ENCODE data around the gene DMRT1.
"Not testable (repeated sequence)": the region's sequence is repeated elsewhere in the genome, so short reads cannot be mapped to it uniquely, and the experiment has no call there.

The DMRT1 gene

DNA sequence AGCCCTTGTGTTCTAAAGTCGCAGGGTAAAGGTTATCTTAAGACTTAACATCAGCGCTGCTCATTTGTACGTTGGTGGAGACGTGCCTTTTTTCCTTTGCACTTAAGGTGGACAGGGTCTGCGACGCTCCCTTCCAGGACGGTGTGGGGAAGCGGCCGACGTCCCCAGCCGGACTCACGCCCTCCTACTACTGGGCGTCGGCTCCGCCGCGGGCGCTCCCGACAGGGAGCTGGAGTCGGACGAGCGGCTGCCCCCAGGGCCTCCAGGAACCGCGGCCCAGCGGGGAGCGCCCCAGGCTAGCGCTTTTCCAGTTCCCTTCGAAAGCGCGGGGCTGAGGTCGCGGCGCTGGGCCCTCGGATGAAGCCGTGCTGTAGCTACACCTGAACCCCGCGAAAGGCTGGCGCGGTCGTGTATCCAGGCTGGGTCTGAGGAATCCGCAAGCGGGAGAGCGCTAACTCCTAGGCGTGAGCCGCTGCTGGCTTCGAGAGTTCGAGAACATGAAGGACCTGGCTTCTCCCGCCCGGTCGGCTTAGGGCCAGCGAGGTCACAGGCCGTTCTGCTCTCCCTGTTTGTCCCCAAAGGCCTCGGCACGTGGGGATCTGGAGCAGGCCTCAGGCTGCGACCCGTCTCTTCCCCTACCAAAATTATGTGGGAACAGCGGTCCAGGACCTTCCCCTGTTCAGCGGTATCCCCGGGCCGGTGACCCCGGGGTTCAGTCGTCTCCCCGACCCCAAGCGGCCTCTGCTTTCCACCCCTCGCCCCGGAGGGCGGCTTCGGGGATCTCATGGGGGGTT lies 131.2 kb downstream of the DMRT1 start:
- DNase-seq: no peak

DNA sequence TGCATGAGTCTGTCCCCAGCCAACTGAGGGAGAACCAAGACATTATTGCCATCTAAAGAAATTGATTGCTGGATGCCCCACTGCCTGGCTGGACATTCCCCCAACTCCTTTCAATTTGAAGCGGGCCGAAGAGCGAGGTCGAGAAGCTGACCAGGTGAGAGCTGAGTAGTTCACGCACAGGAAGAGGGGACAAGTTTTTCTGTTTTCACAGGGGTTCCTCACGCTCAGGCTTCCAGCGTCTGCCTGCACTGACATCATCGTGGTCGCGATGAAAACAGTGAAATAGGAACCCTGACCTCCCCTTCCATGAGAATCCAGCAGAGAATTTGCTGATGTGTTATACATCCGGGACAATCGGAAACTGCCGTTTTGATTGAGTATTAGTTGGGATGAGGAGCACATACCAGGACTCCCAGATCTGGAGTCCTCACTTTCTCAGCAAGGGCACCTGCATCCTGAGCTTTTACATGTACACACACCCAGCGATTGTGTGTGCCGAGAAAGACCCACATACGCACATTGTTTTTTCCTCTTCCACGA lies 131.9 kb downstream of the DMRT1 start:
- DNase-seq: no peak

DNA sequence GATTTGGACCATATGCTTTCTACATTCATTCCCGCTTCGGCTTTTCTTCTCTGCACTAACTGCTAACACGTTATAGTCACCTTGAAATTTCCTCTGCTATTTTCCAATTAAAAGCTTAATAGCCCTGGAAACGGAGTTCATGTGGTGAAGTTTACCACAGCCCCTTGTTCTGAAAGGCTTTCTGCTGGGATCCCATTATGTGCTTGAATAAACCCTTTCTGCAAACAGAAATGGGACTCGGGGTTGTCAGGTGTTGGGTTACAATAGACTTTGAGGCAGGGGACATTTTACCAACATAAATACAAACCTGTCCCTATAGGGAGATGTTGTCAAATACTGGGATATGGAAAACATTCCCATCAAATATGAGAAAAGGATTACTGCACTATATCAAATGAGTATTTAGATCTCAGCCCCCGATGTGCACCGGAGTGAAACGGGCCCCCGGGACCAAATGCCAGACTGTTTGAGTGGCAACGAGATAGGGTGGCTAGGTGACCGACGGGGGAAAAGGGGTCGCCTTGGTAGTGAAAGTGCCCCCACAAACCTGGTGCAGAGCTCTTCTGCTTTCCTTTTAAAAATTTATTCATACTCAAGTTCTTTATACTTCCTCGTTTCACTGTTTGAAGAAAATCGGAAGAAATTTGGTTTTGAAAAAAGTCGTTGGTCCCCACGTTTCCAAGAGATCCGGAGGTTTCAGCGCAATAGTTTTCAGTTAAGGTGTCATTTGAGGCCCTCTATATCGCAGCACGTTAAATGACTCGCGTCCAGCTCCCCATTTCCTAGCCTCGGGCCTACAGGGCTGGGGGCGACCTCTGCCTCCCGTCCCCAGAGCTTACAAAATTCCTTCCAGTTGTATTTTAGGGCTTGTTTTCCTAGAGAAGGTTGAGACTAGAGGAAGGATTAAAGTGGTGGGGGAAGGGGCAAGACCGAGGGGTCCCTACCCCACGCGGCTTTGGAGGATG lies 132.8 kb downstream of the DMRT1 start:
- DNase-seq: peak; percentile 23

DNA sequence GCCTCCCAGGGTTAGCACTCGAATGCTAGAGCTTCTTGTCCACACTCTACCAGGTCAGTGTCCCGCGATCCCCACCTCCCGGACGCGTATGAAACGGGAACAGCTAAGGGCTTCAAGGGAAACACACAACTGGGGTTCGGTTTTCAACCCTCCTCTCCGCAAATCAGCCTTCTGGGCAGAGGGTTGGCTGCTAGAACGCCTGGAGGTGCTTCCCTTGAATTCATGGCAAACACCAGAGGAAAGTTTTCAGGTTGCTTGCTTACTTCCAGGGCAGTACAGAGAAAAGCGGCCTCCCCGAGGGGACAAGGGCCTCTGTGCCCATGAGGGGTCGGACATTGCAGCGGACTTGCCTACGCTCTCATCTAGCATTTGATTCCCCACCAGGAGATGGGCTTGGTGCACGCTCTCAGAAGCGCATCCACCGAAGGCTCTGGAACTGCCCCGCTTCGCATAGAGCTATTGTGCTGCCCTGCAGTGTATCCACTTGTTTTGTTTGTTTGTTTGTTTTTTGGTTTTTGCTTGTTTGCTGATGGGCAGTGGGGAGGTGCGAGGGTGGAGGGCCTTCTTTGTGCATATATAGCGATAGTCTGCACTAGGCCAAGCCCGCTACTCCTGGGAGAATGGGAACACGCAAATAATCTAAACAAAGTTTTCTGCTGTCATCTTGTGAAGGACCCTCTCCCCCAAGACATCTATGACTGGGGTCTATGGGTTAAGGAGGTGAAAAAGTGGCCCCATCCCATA lies 133.7 kb downstream of the DMRT1 start:
- DNase-seq: no peak

DNA sequence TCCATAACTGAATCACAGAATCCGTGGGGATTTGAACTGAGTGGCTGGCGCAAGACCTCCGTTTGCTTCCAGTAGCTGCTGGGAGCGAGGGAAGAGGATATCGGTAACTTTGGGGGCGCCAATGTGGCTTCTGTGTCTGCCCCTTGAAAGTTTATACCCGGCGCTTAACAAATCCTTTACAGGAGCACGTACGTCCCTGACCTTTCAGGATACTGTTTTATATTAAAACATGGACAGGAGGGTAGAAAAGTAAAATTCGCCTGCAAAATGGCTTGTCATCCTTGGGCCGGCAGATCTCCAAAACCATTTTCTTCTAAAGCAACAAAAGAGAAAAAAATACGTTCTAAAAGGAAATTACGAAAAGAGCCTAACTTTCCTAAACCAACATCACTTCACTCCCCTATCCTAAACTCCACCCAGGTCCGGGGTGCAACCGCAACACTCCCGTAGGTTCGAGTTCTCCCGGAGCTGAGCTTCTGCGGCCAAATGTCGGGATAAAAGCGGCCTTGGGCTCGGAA lies 134.3 kb downstream of the DMRT1 start:
- no peak for DNase-seq

DNA sequence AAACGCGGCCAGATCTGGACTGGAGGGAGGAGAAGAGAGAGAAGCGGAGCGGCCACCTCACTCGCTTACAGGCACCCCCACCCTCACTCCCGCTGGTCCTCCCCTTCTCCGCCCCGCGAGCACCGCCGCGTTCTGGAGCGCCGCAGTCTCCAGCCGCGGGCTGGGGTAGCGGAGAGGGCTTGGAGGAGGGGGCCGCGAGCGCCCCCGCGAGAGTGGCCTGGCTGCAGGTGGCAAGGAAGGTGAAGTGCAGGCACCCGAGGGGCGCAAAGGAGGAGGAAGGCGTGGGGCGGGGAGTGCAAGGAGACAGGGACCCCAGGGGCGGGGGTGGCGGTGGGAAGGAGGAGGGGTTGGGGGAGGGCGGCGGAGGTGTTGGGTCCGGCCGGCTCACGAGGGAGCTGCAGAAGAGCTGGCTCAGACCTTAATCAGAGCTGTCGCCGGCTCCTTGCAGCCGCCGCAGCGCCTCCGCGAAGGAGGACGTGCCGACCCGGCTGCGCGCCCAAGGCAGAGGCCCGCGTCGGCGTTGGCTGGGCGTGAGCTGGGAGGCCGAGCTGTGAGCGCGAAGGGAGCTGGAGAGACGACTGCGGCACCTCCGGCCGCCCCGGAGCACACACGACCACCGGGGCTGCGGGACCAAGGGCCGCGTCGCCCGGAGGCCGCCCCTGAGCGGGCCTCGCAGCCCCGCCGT lies 134.9 kb downstream of the DMRT1 start, which contains the start of gene DMRT3:
TSS of gene DMRT3 (plus strand) at position 398 of the 685 bp plus-strand sequence. CDS start 347 bp downstream, outside the sequence.
- DNase-seq: peak; percentile 63

DNA sequence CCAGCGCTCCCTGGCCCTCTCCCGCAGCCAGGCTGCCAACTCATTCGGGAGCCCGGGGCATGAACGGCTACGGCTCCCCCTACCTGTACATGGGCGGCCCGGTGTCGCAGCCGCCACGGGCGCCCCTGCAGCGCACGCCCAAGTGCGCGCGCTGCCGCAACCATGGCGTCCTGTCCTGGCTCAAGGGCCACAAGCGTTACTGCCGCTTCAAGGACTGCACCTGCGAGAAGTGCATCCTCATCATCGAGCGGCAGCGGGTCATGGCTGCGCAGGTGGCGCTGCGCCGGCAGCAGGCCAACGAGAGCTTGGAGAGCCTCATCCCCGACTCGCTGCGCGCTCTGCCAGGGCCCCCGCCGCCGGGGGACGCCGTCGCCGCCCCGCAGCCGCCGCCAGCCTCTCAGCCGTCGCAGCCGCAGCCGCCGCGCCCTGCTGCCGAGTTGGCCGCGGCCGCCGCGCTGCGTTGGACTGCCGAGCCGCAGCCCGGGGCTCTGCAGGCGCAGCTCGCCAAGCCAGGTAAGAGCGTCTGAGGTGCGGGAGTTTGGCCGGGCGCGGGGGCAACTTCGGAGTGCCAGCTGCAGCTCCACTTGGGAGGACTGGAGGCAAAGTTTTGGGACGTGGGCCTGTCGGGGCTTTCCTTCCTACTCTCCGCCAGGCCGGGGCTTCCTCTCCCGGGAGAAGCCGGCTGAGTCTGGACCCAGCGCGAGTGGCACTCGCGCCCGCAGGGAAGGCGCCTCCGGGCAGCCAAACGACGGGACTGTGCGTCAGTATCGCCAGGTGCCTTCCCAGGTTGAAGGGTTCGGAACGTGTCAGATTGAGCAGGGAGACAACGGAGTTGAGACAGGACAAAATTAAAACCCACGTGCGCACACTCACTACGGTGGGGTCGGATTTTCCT lies 135.7 kb downstream of the DMRT1 start:
- peak; percentile 69 for DNase-seq

DNA sequence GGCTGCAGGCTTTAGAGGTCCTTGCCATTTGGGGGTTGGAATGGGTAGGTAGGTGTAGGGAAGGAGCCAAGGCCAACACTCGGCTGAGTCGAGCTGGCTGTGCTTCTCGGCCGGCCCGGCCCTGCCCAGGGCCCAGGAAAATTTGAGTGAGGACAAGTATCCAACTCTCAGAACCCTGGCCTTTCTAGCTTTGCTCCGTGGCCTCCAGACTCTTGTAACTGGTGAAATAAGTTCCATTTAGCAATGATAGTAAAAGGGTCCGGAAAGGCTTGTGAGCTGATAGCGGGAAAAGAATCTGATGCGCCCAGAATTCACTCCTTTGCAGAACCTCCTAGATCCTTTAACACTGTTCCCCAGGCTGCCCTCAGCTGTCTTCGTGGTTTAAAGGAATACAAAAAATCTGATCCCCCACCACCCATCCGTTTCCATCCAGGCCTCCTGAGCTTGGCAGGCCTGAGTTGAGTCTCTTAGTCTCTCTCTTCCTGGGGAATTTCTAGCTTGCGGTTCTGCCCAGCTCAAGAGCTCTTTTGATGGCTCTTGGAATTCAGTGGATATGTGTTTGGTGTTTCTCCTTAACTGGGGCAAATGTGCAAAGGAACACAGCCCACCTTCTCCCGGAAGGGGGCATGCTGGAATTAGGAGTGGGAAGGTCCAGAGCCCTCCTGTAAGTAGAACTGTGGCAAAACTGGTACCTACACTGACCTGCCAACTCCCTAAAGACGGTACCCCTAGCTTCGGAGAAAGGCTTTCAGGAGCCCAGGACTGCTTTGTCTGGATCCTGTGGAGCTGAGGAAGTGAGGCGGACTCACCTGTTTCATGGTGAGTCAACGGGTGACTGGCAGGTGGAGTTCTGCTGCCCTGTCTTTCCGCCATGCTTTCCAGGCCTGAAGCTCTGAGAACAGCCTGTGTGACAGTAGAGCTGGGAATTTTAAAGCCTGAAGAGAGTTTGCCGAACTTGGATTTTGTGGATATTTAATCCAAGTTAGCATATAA lies 136.6 kb downstream of the DMRT1 start:
- DNase-seq: no peak

DNA sequence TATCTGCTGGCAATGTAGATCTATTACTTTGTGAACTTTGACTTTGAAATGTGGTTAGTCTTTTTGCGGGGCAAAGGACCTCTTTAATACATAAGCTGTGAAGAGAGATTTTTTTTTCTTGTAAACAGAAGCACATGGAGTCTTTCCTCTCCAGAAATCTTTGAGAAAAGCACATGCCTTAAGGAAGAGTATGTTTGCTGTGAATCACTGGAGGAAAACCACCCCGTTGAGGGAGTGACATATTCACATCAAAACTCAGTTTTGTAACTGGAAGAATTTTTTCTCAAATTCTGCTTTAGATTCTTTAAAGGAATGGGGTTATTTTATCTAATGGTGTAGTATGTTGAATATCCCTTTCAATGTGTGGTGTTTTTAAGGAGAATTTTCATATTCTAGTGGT lies 138.5 kb downstream of the DMRT1 start:
- no peak for DNase-seq

DNA sequence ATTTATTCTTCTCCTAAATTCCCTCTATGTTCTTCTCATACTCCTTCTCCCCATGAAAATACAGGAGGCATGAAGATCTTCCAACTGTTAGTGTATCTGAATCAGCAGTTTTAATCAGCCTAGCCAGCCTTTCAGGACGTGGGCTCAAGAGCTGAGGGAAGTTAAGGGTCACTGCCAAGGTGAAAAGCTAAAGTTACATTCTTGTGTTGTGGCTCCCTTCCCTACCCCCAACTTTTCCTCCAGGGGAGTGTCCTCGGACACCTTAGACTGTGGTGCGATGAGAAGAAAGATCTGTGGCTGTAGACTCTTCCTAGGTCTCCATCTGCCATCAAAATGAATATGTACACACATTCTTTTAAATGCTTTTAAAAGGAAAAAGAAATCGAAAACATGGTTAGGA lies 139.1 kb downstream of the DMRT1 start:
- no peak for DNase-seq

DNA sequence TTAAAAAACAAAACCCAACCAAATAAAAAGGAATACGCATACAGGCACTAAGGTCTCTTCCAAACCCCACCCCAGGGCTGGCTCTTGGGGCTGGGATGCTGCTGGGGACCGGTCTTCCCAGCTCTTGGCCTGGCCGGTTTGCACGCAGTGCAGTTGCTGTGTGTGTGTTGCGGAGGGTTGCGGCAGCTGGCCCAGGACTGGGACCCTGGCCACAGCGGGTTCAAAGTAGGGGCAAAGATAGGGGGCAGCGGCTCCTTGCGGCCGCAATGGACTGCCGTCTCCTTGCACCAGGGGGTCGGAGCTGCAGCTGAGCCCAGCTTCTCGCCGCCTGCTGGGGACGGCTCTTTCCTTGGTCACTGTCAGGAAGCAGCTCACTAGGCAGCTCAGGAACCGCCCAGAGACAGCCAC lies 140.0 kb downstream of the DMRT1 start:
- no peak for DNase-seq

DNA sequence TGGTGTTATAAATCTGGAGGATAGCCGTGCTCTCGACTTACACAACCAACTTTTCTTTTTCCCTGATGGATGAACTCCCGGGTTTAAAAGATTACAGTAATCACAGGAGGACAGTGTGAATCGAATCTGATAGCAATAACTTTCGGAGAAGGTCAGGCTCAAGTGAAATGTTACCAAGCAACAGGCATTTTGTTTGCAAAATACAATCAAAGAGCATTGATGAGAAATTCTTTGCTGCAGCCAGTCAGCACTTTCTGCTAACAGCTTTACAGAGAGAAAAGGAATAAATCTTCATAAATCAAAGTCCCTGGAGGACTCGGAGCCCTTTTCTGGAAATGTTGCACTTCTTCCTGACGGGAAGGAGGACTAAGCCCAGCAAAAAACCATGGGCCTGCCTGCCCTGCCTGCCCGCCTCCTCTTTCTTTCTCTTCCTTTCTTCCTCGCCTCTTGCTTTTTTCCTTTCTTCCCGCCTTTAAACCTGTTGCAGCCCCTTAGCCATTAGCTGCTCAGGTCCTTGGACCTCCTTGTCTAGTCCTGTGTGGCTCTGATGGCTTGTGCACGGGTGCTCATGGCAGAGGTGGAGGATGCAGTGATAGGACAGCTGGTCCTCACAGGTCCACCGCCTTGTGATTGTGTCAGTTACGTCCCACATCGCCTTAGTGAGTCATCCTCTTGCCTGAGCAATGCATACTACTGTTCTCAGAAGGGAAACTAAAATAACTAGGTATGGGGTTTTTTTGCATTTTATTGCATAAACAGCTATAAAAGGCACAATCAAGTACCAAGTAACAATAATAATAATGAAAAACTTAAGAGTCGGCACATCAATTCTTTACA lies 141.1 kb downstream of the DMRT1 start:
- DNase-seq: no peak

DNA sequence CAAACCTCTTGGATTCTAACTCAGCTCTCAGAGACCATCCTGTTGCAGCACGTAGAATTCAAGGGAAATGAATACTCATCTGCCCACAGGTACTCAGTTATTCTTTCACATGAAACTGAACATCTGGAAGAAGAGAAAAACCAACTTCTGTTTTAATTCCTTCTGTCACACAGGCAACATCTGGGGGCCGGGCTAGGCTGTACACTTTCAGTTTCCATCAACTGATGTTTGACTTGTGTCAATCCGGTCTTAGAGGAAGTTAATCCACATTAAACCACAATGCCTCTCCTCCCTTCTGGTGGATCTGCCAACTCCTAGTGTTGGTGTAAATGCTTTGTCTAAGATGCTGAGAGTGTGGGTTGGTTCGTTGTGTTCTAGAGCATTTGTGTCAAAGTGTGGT lies 152.5 kb downstream of the DMRT1 start:
- DNase-seq: no peak

DNA sequence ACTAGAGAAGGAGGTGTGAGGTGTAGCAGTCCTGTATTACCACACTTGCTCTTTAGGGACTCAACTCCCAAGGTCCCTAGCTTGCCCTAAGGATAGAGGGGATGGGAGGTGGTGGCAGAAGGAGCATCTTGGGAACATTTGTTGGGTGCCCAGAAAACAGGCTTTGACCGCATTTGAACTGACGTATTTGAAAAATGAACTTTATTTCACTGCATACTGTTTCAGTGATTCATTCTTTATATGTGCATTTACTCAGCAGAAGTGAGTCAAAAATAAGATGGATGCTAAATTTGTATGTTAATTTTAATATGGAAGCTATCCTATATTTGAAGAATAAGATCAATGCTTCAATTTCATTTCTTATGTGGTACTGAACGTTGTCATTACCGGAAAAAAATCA lies 153.7 kb downstream of the DMRT1 start:
- no peak for DNase-seq

DNA sequence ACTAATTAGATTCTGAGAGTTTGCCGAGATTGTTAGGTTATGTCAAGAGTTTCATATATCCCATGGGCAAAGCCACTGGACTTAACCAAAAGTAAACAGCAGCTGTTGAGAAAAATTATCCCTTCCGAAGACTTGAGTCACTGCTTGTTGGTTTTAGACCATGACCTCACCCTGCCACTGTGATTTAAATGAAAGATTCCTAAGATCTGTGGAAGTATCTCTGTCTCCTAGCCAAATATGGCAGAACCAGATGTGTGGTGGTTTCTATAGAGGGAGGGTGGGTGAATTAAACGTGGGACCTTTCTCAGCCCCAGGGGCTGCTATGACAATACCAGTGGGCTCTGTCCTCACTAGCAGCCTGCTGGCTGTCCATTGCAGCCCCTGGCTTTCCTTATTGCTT lies 154.3 kb downstream of the DMRT1 start:
- no peak for DNase-seq

DNA sequence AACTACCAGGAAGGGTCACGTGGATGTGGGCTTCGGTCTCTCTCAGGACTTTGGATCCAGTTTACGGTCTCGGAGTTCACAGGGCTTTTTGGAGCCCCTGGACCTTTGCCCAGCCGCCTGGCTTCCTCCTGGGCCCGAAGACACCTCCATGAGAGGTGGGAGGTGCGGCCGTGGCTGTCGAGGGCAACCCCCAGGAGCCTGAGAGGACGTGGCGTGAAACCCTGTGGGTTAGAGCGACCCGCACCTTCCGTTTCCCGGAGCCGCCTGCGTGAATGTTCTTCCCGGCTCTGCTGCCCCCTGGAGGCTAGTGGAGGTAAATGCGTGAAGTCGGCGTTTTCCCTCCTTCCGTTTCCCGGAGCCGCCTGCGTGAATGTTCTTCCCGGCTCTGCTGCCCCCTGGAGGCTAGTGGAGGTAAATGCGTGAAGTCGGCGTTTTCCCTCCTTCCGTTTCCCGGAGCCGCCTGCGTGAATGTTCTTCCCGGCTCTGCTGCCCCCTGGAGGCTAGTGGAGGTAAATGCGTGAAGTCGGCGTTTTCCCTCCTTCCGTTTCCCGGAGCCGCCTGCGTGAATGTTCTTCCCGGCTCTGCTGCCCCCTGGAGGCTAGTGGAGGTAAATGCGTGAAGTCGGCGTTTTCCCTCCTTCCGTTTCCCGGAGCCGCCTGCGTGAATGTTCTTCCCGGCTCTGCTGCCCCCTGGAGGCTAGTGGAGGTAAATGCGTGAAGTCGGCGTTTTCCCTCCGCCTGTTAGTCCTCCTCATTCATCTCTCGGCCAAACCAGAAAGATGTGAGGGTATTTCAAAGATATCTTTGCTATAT lies 157.0 kb downstream of the DMRT1 start:
- DNase-seq: not testable (repeated sequence)

DNA sequence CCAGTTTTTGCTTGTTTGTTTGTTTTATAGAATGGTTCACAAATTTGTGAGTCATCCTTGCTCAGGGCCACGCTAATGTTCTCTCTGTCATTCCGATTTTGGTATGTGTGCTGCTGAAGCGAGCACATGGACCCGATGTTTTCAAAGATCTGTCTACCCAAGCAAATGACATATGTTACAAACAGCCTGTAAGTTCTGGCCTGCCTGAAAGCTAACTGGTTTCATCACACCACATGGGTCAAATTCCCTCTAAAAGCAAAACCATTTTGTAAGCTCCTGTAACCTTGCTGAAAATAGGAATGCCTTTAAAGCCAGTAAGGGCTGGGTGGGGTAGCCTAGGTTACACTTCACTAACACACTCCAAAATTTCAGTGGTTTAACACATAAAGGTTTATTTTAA lies 160.3 kb downstream of the DMRT1 start:
- no peak for DNase-seq

DNA sequence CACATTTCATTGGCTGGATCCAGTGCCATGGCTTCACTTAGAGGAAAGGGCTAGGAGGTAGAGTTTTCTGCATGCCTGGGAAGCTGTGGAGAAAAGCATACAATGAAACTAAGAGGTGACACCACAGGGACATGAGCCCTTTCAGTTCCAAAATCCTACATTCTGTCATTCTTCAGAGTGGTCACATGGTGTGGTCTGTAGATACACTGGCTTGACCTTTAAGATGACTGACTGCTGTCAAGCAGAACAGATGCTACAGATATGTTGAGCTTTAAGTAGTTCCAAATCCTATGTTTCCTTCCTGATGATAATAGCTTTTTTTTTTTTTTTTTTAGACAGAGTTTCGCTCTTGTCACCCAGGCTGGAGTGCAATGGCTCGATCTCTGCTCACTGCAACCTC lies 161.2 kb downstream of the DMRT1 start:
- DNase-seq: no peak
